Heart left ventricle (tissue), 13 donors: ENCODE data around the gene C13orf46.

Experiments
- POLR2A ChIP-seq, 2 donors: fragments of 450-650 bp; IDR thresholded peaks; one replicate each; pipeline ENCODE4 v1.6.1; 2017; ENCODE audit warnings: antibody characterized with exemption in 2 of 2, mild to moderate bottlenecking in 2 of 2, moderate library complexity in 2 of 2
- TF ChIP-seq, protein P1 (sequence below), 12 donors: fragments of 200-600 bp; sonication (generic) in 4 of 12; IDR thresholded peaks; one replicate each; pipeline versions ENCODE4 v1.5.0 to v1.8.0; 2018 to 2022; ENCODE audit warnings: antibody characterized with exemption in 12 of 12, mild to moderate bottlenecking in 5 of 12
- donor health status: ischemic (EF 13 %, LVEDD 7.1; RV severe dilation, severe dysfunction).
- donor health status: DM: no; HTN: yes; CAD: no.
- donor health status: DM: no; HTN: no; CAD: no.
- donor health status: ischemic (EF 25% LVEDD 6.9; RV normal size, moderate dysfunction).
- donor health status: ischemic (EF 25% LVEDD 5.7; RV mildly dilated, moderate dysfunction).
- donor health status: ischemic (EF 35%, LVEDD 5.7; RV mildly dilated, moderate dysfunction).
- donor health status: nonischemic (EF 11% LVEDD 7.7; RV severe dilation, severe dysfunction).
- donor health status: DM: yes; HTN: yes; CAD: no.
- donor health status: PGD.
- donor health status: ischemic (EF 29% LVEDD 5.4; RV normal size, mild dysfunction).
- donor health status: nonischemic (EF 23%, LVEDD 6.1; RV moderate dilation, normal function).

GRCh38 chr13:114019367-114019766 is 45.5 kb upstream of the C13orf46 start:
- TF ChIP-seq, protein P1, sequence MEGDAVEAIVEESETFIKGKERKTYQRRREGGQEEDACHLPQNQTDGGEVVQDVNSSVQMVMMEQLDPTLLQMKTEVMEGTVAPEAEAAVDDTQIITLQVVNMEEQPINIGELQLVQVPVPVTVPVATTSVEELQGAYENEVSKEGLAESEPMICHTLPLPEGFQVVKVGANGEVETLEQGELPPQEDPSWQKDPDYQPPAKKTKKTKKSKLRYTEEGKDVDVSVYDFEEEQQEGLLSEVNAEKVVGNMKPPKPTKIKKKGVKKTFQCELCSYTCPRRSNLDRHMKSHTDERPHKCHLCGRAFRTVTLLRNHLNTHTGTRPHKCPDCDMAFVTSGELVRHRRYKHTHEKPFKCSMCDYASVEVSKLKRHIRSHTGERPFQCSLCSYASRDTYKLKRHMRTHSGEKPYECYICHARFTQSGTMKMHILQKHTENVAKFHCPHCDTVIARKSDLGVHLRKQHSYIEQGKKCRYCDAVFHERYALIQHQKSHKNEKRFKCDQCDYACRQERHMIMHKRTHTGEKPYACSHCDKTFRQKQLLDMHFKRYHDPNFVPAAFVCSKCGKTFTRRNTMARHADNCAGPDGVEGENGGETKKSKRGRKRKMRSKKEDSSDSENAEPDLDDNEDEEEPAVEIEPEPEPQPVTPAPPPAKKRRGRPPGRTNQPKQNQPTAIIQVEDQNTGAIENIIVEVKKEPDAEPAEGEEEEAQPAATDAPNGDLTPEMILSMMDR (IDR thresholded peaks at IDR 0.05) = no peak
- TF ChIP-seq POLR2A (IDR thresholded peaks at IDR 0.05) = no peak
